ENCODE results near the gene SCFD2.
"Not testable (repeated sequence)": the region's sequence is repeated elsewhere in the genome, so short reads cannot be mapped to it uniquely, and the experiment has no call there.

SCFD2 gene

GRCh38 chr4:53238352-53238751 is 127.5 kb downstream of the SCFD2 start:
- DNase-seq (ENCODE audit: low spot score) = not testable (repeated sequence)

- DNase-seq (ENCODE audit: low spot score) = not testable (repeated sequence)
Measured at GRCh38 chr4:53237811-53238210, 128.1 kb downstream of the SCFD2 start.

GRCh38 chr4:53236624-53237023 is 129.2 kb downstream of the SCFD2 start:
- not testable (repeated sequence) for DNase-seq (ENCODE audit: low spot score)

GRCh38 chr4:53235547-53235946 is 130.3 kb downstream of the SCFD2 start:
- no peak for DNase-seq (ENCODE audit: low spot score)

- DNase-seq (ENCODE audit: low spot score) = no peak
Measured at GRCh38 chr4:53234669-53235068, 131.2 kb downstream of the SCFD2 start.

GRCh38 chr4:53234111-53234510 is 131.8 kb downstream of the SCFD2 start:
- no peak for DNase-seq (ENCODE audit: low spot score)

GRCh38 chr4:53233114-53233795 is 132.6 kb downstream of the SCFD2 start:
- no peak for DNase-seq (ENCODE audit: low spot score)

- DNase-seq (ENCODE audit: low spot score) = no peak
Measured at GRCh38 chr4:53232371-53232770, 133.5 kb downstream of the SCFD2 start.

- no peak for DNase-seq (ENCODE audit: low spot score)
Measured at GRCh38 chr4:53228036-53228435, 137.8 kb downstream of the SCFD2 start.

GRCh38 chr4:53227451-53227850 is 138.4 kb downstream of the SCFD2 start:
- DNase-seq (ENCODE audit: low spot score) = no peak

- no peak for DNase-seq (ENCODE audit: low spot score)
Measured at GRCh38 chr4:53221832-53222480, 143.9 kb downstream of the SCFD2 start.

- DNase-seq (ENCODE audit: low spot score) = not testable (repeated sequence)
Measured at GRCh38 chr4:53219148-53219547, 146.7 kb downstream of the SCFD2 start.

GRCh38 chr4:53208753-53209152 is 157.1 kb downstream of the SCFD2 start:
- DNase-seq (ENCODE audit: low spot score) = no peak

- no peak for DNase-seq (ENCODE audit: low spot score)
Measured at GRCh38 chr4:53205970-53206369, 159.9 kb downstream of the SCFD2 start.

- no peak for DNase-seq (ENCODE audit: low spot score)
Measured at GRCh38 chr4:53199356-53199755, 166.5 kb downstream of the SCFD2 start.

GRCh38 chr4:53197772-53198142 is 168.1 kb downstream of the SCFD2 start:
- DNase-seq (ENCODE audit: low spot score) = no peak

- DNase-seq (ENCODE audit: low spot score) = no peak
Measured at GRCh38 chr4:53196882-53197771, 168.7 kb downstream of the SCFD2 start.

GRCh38 chr4:53195815-53196661 is 169.8 kb downstream of the SCFD2 start:
- DNase-seq (ENCODE audit: low spot score) = no peak

GRCh38 chr4:53194727-53195126 is 171.1 kb downstream of the SCFD2 start:
- DNase-seq (ENCODE audit: low spot score) = no peak

- DNase-seq (ENCODE audit: low spot score) = no peak
Measured at GRCh38 chr4:53193111-53193510, 172.8 kb downstream of the SCFD2 start.

GRCh38 chr4:53192496-53192895 is 173.4 kb downstream of the SCFD2 start:
- DNase-seq (ENCODE audit: low spot score) = no peak

- DNase-seq (ENCODE audit: low spot score) = no peak
Measured at GRCh38 chr4:53191997-53192396, 173.9 kb downstream of the SCFD2 start.
